Measurements from ENCODE around the gene JAGN1.
"Not testable (repeated sequence)": the region's sequence is repeated elsewhere in the genome, so short reads cannot be mapped to it uniquely, and the experiment has no call there.

Gene JAGN1

DNA sequence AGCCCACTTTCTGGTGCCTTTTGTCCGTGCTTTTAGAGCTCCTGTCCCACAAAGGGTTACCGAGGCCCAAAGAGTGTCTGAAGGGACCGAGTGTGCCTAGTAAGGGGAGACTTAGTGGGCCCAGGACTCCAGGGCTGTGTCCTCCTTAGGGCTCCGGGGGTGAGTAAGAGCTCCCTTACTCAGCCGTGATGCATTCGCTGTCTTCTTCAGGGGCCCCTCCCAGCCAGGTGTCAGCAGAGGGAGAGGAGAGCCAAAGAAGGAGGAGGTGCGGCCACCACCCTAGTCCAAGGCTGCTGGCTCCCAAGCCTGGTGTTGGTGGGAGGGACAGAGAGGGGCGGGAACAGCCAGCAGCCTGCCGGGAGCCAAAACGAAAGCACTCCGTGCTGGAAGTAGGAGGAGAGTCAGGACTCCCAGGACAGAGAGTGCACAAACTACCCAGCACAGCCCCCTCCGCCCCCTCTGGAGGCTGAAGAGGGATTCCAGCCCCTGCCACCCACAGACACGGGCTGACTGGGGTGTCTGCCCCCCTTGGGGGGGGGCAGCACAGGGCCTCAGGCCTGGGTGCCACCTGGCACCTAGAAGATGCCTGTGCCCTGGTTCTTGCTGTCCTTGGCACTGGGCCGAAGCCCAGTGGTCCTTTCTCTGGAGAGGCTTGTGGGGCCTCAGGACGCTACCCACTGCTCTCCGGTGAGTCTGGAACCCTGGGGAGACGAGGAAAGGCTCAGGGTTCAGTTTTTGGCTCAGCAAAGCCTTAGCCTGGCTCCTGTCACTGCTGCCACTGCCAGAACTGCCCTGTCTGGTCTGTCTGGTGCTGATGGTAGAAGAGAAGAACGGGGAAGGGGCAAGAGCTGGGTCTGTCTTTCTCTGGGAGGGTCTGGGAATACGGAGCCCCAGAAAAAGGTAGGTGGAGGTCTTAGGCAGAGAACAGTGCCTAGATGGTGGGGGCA, 26.6 kb downstream of the JAGN1 start, which contains the start of gene IL17RC:
IL17RC (plus strand) TSS at position 365 of the 947 bp plus-strand sequence; CDS start at position 583, 218 bp downstream.
- peak; percentile 55 for FAIRE-seq
- peak; percentile 83 for DNase-seq (ENCODE audit: low spot score)

GRCh38 chr3:9917820-9918219, 27.4 kb downstream of the JAGN1 start:
- FAIRE-seq (no peak), DNase-seq (ENCODE audit: low spot score) (no peak)

- no peak for FAIRE-seq
Observed at GRCh38 chr3:9918261-9919038, 28.0 kb downstream of the JAGN1 start.

GRCh38 chr3:9928158-9928557, 37.7 kb downstream of the JAGN1 start:
- no peak for FAIRE-seq
- DNase-seq (ENCODE audit: low spot score): no peak

More at GRCh38 chr3:9918261-9919038, 28.0 kb downstream of the JAGN1 start:
- DNase-seq (ENCODE audit: low spot score): no peak

DNA sequence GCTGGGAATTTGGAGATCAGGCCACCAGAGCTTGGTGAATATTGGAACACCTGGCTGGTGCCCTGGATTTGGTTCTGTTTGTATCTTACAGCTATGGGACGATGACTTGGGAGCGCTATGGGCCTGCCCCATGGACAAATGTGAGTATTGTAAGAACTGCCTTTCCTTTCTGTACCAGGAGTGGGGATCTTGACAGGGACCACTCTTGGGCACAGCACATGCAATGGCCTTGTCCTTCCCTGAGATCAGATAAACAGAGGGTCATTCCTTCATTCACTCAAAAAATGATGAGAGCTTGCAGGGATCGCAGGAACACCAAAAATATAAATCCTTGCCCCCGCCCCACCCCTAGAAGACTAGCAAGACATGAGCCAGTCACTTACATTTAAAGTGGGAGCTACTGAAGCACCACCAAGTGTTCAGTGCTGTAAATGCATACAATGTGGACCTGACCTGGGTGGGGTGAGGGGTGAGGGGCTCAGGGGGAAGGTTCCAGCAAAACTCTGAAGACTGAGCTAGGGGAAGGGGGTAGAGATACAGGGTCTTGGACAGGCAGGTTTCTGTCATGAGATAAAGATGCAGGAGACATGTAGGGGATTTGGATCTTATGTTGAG, 40.5 kb downstream of the JAGN1 start:
- DNase-seq (ENCODE audit: low spot score): no peak
- no peak for FAIRE-seq

- no peak for DNase-seq (ENCODE audit: low spot score)
- no peak for FAIRE-seq
Observed at GRCh38 chr3:9932535-9932842, 42.1 kb downstream of the JAGN1 start.

DNA sequence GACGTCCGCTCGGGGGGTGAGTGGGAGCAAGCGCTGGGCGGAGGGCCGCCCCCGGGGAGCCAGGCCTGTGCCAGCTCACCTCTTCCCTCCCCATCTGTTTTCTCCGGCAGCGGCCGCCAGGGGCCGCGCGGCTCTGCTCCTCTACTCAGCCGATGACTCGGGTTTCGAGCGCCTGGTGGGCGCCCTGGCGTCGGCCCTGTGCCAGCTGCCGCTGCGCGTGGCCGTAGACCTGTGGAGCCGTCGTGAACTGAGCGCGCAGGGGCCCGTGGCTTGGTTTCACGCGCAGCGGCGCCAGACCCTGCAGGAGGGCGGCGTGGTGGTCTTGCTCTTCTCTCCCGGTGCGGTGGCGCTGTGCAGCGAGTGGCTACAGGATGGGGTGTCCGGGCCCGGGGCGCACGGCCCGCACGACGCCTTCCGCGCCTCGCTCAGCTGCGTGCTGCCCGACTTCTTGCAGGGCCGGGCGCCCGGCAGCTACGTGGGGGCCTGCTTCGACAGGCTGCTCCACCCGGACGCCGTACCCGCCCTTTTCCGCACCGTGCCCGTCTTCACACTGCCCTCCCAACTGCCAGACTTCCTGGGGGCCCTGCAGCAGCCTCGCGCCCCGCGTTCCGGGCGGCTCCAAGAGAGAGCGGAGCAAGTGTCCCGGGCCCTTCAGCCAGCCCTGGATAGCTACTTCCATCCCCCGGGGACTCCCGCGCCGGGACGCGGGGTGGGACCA, 42.6 kb downstream of the JAGN1 start:
- FAIRE-seq: no peak
- DNase-seq (ENCODE audit: low spot score): peak; percentile 66

GRCh38 chr3:9933561-9934234, 43.3 kb downstream of the JAGN1 start, which contains the start of gene CRELD1:
CRELD1 (plus strand) TSS chr3:9933834; CDS start chr3:9934439, 605 bp downstream.
- FAIRE-seq: no peak

DNA sequence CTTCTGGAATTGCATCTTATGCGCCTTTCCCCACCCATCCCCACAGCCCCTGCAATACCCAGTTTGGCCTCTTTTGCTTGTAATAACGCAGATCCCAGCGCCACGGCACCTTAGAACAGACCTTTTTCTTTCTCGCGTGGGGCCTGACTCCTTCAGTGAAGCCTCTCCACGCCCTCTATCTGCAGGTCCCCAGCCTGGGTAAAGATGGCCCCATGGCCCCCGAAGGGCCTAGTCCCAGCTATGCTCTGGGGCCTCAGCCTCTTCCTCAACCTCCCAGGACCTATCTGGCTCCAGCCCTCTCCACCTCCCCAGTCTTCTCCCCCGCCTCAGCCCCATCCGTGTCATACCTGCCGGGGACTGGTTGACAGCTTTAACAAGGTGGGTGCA, 43.8 kb downstream of the JAGN1 start:
- no peak for FAIRE-seq
- DNase-seq (ENCODE audit: low spot score): no peak

More at GRCh38 chr3:9933561-9934234, 43.3 kb downstream of the JAGN1 start, which contains the start of gene CRELD1:
- peak; percentile 82 for DNase-seq (ENCODE audit: low spot score)

- no peak for DNase-seq (ENCODE audit: low spot score)
- no peak for FAIRE-seq
Observed at GRCh38 chr3:9934993-9935392, 44.6 kb downstream of the JAGN1 start.

DNA sequence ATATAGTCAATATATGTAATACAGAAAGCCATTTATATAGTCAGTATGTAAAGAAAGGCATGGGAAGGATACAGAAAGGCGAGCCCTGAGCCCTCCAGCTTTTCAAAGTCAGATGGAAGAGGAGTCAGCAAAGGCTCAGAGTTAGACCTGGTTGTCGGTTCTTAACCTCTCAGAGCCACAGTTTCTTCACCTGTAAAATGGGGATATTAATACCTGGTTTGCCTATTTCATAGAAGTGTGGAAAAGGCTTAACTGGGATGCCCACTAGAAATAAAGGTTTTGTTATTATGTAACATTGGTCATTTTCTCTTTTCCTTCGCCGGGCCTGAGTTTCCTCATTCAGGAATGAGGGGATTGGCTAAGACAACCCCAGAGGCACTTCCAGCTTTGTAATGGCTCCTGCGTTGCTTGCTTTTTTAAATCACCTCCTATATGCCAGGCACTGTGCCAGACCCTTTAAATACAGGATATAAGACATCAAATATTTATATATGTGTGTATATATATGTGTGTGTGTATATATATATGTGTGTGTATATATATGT, 45.6 kb downstream of the JAGN1 start:
- no peak for DNase-seq (ENCODE audit: low spot score)
- no peak for FAIRE-seq

DNA sequence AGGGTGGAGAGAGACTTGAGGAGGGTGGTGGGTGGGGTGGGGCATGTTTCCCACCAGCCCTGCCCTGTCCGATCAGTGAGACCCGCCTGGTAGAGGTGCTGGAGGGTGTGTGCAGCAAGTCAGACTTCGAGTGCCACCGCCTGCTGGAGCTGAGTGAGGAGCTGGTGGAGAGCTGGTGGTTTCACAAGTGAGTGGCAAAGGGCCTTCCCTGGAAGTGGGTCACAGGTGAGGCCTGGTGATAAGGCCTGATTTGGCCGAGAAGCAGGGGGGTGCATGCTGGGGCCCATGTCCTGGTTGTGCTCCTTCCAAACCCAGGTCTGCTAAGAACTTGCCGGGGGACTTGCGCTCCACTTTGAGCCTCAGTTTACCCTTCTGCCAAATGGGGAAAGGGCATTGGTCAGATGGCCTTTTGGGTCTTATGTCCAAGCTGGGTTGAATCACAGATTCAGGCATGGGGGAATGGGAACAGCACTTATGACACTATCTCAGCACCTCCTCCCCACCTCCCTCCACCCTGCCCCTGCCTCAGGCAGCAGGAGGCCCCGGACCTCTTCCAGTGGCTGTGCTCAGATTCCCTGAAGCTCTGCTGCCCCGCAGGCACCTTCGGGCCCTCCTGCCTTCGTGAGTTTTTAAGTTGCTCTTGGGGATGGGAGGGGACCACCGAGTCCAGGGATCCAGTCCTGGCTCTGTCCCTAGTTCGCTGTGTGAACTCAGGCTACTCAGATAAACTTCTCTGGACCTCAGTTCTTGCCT, 47.3 kb downstream of the JAGN1 start:
- FAIRE-seq: no peak
- no peak for DNase-seq (ENCODE audit: low spot score)

- no peak for FAIRE-seq
- no peak for DNase-seq (ENCODE audit: low spot score)
Observed at GRCh38 chr3:9938966-9939365, 48.6 kb downstream of the JAGN1 start.

DNA sequence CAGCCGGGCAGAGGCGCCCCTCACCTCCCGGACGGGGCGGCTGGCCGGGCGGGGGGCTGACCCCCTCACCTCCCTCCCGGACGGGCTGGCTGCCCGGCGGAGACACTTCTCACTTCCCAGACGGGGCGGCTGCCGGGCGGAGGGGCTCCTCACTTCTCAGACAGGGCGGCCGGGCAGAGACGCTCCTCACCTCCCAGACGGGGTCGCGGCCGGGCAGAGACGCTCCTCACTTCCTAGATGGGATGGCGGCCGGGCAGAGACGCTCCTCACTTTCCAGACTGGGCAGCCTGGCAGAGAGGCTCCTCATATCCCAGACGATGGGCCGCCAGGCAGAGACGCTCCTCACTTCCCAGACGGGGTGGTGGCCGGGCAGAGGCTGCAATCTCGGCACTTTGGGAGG, 49.5 kb downstream of the JAGN1 start:
- not testable (repeated sequence) for FAIRE-seq; DNase-seq (ENCODE audit: low spot score)

DNA sequence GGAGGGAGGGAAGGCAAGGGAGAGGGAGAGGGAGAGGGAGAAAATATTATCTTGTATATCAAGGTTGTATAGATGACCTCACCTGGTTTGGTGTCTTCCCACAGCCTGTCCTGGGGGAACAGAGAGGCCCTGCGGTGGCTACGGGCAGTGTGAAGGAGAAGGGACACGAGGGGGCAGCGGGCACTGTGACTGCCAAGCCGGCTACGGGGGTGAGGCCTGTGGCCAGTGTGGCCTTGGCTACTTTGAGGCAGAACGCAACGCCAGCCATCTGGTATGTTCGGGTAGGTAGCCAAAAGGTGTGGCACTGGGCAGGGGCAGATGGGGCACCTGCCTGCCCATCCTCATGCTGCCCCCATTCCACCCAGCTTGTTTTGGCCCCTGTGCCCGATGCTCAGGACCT, 50.3 kb downstream of the JAGN1 start:
- no peak for FAIRE-seq
- DNase-seq (ENCODE audit: low spot score): no peak

DNA sequence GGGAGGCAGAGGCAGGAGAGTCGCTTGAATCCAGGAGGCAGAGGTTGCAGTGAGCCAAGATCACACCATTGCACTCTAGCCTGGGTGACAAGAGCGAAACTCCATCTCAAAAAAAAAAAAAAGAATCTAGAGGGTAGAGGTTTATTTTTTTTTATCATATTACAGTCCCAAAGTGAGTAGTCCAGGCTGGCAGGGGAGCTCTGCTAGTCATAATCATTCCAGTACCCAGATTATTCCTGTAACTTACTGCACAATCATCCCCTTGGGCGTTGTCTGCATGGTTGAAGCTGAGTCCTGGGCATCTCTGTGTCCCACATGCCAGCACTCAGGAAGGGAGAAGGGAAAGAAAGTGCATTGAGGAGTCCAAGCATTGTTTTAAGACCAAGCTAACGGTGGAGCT, 51.8 kb downstream of the JAGN1 start:
- FAIRE-seq: no peak

GRCh38 chr3:9942934-9943690, 52.7 kb downstream of the JAGN1 start:
- FAIRE-seq (no peak), DNase-seq (ENCODE audit: low spot score) (no peak)

More for the DNA sequence above, 51.8 kb downstream of the JAGN1 start:
- no peak for DNase-seq (ENCODE audit: low spot score)
